ENCODE data around the gene MC3R.

GRCh38 chr20:56244259-56244658 lies 4.3 kb upstream of the MC3R start:
- TF ChIP-seq CTCF (conservative IDR thresholded peaks at IDR 0.05 in 1 of 2, IDR thresholded peaks at IDR 0.05 in 1 of 2; ENCODE audit: low read depth in 1 of 2, low read length in 2 of 2) (no peak), EZH2 (IDR thresholded peaks at IDR 0.05; ENCODE audit: low read length, missing control alignments) (no peak)
